Measurements from ENCODE around the gene ATF2. TPM values are rescaled to one million over a fixed set of nuclear protein-coding genes. Genes with fewer than 3 reads are reported as not detected.
"Not testable (repeated sequence)": the region's sequence is repeated elsewhere in the genome, so short reads cannot be mapped to it uniquely, and the experiment has no call there.

ATF2 gene
- total and polyA plus RNA-seq, 2 of the 13 experiments (the other 11 are each of a cell fraction or from before 2014, with no cell fraction given) = 91.6 to 95.1 TPM

GRCh38 chr2:175097297-175097696 lies 70.7 kb downstream of the ATF2 start:
- TF ChIP-seq RBM22 (optimal IDR thresholded peaks at IDR 0.05; ENCODE audit: low read length) (peak; percentile 59), ZNF773 (CRISPR knock-in tag; IDR thresholded peaks at IDR 0.05; ENCODE audit: borderline replicate concordance) (no peak)
- Histone ChIP-seq H3K36me3 (replicated peaks in 1 of 2; ENCODE audit: control insufficient read depth in 1 of 2, insufficient read depth in 2 of 2, low read length in 2 of 2) (peaks cover 17 to 61% of the 10 kb centered on the region in 2 experiments), H2AFZ (ENCODE audit: low read length) (no peak overlapping the region), H3K9me3 (ENCODE audit: low read length) (no peaks in the 10 kb centered on the region), H3K4me3 (replicated peaks in 1 of 3; ENCODE audit: insufficient read depth in 1 of 3, low read depth in 2 of 3, low read length in 3 of 3) (no peak overlapping the region), H3K9ac (ENCODE audit: insufficient read depth, low read depth, low read length) (no peak overlapping the region), H3K4me1 (ENCODE audit: insufficient read depth, low read length) (no peaks in the 10 kb centered on the region), H3K79me2 (ENCODE audit: insufficient read depth, low read length) (no peaks in the 10 kb centered on the region), H3K4me2 (ENCODE audit: low read depth, low read length) (no peak overlapping the region), H3K27ac (ENCODE audit: extremely low read length, insufficient read depth, low read length) (no peak overlapping the region), H3K27me3 (ENCODE audit: control insufficient read depth in 1 of 2, insufficient read depth in 2 of 2, low read length in 2 of 2) (no peaks in the 10 kb centered on the region), H4K20me1 (ENCODE audit: insufficient read depth, low read length) (no peaks in the 10 kb centered on the region; the same call in 1 of the 2 replicates)
- ATAC-seq = no peak
- intact Hi-C loops (cut with micrococcal nuclease; ENCODE audit: unreplicated experiment) = no loop called here
- in situ Hi-C loops (cut with HindIII; ENCODE audit: extremely low pct_ligation_motif_present, low pct_unique_long_range_greater_than_20kb) = no loop called here
- DNase-seq (ENCODE audit: low spot score) = no peak
- no TSS peak for BruUV-seq (replicated peaks)
- 97% methylated on average over 5 of the region's 5 CpGs for WGBS (ENCODE audit: low lambda C conversion rate)
- ChIA-PET CTCF (ENCODE audit: low intra/inter-chr PET ratio, low total read pairs) (no interaction called here), POLR2A (no interaction called here)
- FAIRE-seq = no peak

- H3K4me2 ChIP-seq (ENCODE audit: low read depth, low read length); BruUV-seq (replicated peaks); ATAC-seq; H2AFZ ChIP-seq (ENCODE audit: low read length); CTCF ChIA-PET (ENCODE audit: low intra/inter-chr PET ratio, low total read pairs); H3K27me3 ChIP-seq (ENCODE audit: control insufficient read depth in 1 of 2, insufficient read depth in 2 of 2, low read length in 2 of 2); H3K27ac ChIP-seq (ENCODE audit: extremely low read length, insufficient read depth, low read length); DNase-seq (ENCODE audit: low spot score); H3K9ac ChIP-seq (ENCODE audit: insufficient read depth, low read depth, low read length); H3K9me3 ChIP-seq (ENCODE audit: low read length); H3K4me1 ChIP-seq (ENCODE audit: insufficient read depth, low read length); H3K79me2 ChIP-seq (ENCODE audit: insufficient read depth, low read length); POLR2A ChIA-PET; H4K20me1 ChIP-seq (ENCODE audit: insufficient read depth, low read length); intact Hi-C loops (cut with micrococcal nuclease; ENCODE audit: unreplicated experiment); in situ Hi-C loops (cut with HindIII; ENCODE audit: extremely low pct_ligation_motif_present, low pct_unique_long_range_greater_than_20kb); FAIRE-seq; H3K4me3 ChIP-seq (replicated peaks in 1 of 3; ENCODE audit: insufficient read depth in 1 of 3, low read depth in 2 of 3, low read length in 3 of 3): not testable (repeated sequence)
- 96% methylated on average over 4 of the region's 4 CpGs for WGBS (ENCODE audit: low lambda C conversion rate)
- H3K36me3 ChIP-seq (replicated peaks in 1 of 2; ENCODE audit: control insufficient read depth in 1 of 2, insufficient read depth in 2 of 2, low read length in 2 of 2) = peaks cover 2 to 44% of the 10 kb centered on the region in 2 experiments; a peak in 4 of 5 replicates
These were observed 83.9 kb downstream of the ATF2 start for GRCh38 chr2:175084117-175084516.

- Histone ChIP-seq H3K9ac (ENCODE audit: insufficient read depth, low read depth, low read length) (no peak overlapping the region), H3K27ac (ENCODE audit: extremely low read length, insufficient read depth, low read length) (no peak overlapping the region), H3K9me3 (ENCODE audit: low read length) (no peaks in the 10 kb centered on the region), H3K4me3 (replicated peaks in 1 of 3; ENCODE audit: insufficient read depth in 1 of 3, low read depth in 2 of 3, low read length in 3 of 3) (no peak overlapping the region), H3K36me3 (replicated peaks in 1 of 2; ENCODE audit: control insufficient read depth in 1 of 2, insufficient read depth in 2 of 2, low read length in 2 of 2) (peaks cover 7 to 59% of the 10 kb centered on the region in 2 experiments), H4K20me1 (ENCODE audit: insufficient read depth, low read length) (no peaks in the 10 kb centered on the region), H3K4me1 (ENCODE audit: insufficient read depth, low read length) (no peaks in the 10 kb centered on the region), H3K4me2 (ENCODE audit: low read depth, low read length) (no peak overlapping the region), H3K27me3 (ENCODE audit: control insufficient read depth in 1 of 2, insufficient read depth in 2 of 2, low read length in 2 of 2) (no peaks in the 10 kb centered on the region), H2AFZ (ENCODE audit: low read length) (no peak overlapping the region), H3K79me2 (ENCODE audit: insufficient read depth, low read length) (no peaks in the 10 kb centered on the region)
- WGBS (ENCODE audit: low lambda C conversion rate) = 96% methylated on average over 3 of the region's 3 CpGs
- FAIRE-seq = no peak
- ChIA-PET CTCF (ENCODE audit: low intra/inter-chr PET ratio, low total read pairs) (no interaction called here), POLR2A (no interaction called here)
- ATAC-seq = no peak
- in situ Hi-C loops (cut with HindIII; ENCODE audit: extremely low pct_ligation_motif_present, low pct_unique_long_range_greater_than_20kb) (no loop called here), intact Hi-C loops (cut with micrococcal nuclease; ENCODE audit: unreplicated experiment) (no loop called here)
- no peak for DNase-seq (ENCODE audit: low spot score)
- no TSS peak for BruUV-seq (replicated peaks)
- no peak for TF ChIP-seq ZFY (CRISPR knock-in tag; IDR thresholded peaks at IDR 0.05)
- no peak for TF ChIP-seq HNRNPK (IDR thresholded peaks at IDR 0.05; ENCODE audit: low read depth, low read length, poor library complexity, severe bottlenecking)
- no peak for TF ChIP-seq FOSL2 (CRISPR knock-in tag; IDR thresholded peaks at IDR 0.05)
- TF ChIP-seq KDM1A (CRISPR knock-in tag; IDR thresholded peaks at IDR 0.05) = no peak
- TF ChIP-seq ZNF574 (CRISPR knock-in tag; IDR thresholded peaks at IDR 0.05) = no peak
- no peak for TF ChIP-seq ZNF468 (CRISPR knock-in tag; IDR thresholded peaks at IDR 0.05)
These were observed 87.5 kb downstream of the ATF2 start for GRCh38 chr2:175080479-175080878.

Data from HepG2 (cell line).